GM19452 (cell line): Measurements from ENCODE around the gene KIF27.
"Not testable (repeated sequence)": the region's sequence is repeated elsewhere in the genome, so short reads cannot be mapped to it uniquely, and the experiment has no call there.

ENCODE experiments used
- ATAC-seq: cut with Tn5 transposase; IDR thresholded peaks from one replicate; pipeline ENCODE4 v1.9.1; 2021; ENCODE audit not compliant: unreplicated experiment

KIF27 gene, protein sequence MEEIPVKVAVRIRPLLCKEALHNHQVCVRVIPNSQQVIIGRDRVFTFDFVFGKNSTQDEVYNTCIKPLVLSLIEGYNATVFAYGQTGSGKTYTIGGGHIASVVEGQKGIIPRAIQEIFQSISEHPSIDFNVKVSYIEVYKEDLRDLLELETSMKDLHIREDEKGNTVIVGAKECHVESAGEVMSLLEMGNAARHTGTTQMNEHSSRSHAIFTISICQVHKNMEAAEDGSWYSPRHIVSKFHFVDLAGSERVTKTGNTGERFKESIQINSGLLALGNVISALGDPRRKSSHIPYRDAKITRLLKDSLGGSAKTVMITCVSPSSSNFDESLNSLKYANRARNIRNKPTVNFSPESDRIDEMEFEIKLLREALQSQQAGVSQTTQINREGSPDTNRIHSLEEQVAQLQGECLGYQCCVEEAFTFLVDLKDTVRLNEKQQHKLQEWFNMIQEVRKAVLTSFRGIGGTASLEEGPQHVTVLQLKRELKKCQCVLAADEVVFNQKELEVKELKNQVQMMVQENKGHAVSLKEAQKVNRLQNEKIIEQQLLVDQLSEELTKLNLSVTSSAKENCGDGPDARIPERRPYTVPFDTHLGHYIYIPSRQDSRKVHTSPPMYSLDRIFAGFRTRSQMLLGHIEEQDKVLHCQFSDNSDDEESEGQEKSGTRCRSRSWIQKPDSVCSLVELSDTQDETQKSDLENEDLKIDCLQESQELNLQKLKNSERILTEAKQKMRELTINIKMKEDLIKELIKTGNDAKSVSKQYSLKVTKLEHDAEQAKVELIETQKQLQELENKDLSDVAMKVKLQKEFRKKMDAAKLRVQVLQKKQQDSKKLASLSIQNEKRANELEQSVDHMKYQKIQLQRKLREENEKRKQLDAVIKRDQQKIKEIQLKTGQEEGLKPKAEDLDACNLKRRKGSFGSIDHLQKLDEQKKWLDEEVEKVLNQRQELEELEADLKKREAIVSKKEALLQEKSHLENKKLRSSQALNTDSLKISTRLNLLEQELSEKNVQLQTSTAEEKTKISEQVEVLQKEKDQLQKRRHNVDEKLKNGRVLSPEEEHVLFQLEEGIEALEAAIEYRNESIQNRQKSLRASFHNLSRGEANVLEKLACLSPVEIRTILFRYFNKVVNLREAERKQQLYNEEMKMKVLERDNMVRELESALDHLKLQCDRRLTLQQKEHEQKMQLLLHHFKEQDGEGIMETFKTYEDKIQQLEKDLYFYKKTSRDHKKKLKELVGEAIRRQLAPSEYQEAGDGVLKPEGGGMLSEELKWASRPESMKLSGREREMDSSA (N-terminal part only)

DNA sequence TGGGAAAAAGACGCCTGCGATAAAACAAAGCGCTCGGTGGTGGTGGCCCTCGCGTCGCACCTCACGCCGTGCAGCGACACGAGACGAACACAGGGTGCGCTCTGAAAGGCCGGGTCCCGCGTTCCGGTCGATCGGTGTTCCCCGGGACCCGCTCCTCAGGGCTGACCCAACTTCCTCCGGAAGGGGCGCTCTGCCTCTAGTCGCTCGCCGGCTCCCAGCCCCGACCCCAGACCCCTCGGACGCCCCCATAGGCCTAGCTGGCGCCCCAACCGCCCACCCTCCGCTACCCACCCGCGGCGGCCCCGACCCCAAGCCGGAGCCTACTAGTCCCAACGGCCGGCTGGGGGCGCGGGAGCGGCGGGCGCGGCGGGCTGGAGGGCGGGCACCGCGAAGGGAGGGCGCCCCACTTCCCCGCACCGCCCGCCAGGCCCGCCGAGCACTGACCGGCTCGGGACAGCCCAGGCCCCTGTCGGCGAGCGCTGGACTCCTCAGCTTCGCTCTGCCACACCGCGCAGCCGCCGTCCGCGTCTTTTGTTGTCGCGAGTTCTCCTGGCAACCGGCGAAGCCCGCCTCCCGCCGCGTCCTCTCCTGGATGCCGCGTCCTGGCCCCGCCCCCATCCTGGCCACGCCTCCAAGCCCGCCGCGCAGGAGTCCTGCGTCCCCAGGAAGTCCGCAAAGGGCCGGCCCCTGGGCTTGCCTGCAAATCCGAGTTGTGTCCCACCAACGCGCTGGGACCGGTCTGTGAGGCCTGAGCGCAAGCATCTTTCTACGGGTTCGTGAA lies at the start of gene KIF27:
KIF27 (minus strand) TSS at position 506 of the 781 bp plus-strand sequence. CDS start 5,841 bp downstream, outside the sequence.
- peak; percentile 91 for ATAC-seq

DNA sequence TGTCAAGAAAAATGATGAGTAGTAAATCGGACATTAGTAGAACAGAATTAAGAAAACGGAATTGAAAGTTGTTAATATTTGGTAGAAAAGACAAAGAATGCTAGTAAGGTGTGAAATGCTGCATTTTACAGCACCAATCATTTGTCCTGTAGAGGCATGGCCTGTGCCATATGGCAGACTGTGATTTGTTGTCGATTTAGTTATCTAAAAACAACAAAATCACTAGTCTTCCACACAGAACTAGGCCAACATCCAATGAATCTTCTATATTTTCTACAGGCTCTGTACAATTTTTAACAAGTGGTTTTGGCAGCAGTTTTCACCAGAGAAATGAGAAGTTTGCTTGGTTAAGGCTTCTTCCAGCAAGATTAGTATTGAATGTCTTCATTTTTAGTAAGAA lies 48.4 kb upstream of the KIF27 start:
- ATAC-seq: no peak

DNA sequence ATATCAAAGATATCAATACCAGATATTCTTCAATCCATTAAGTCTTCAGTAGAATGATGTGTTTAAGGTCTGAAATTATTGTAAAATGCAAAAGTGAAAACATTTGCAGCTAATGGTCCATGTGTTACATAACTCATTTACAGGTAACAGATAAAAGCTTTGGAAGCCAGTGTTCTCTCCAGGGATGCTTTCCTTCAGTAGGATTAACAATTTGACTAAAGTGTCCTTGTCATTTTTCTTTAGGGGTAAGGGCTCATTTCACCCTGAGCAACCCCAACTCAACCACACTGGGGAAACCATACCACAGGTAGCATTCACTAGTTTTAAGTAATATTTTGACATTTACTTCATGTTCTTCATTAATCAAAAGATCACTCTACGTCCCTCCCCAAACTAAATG lies 45.8 kb upstream of the KIF27 start:
- ATAC-seq: no peak

DNA sequence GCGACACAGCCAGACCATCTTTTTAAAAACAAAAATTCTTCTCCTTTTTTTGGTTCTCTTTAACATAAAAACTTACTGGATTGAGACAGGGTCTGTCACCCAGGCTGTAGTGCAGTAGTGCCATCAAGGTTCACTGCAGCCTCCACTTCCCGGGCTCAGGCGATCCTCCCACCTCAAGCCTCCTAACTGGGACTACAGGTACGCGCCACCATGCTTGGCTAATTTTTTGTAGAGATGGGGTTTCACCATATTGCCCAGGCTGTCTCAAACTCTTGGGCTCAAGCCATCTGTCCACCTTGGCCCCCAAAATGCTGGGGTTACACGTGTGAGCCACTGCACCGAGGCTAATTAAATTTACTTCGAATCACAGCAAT lies 45.0 kb upstream of the KIF27 start:
- no peak for ATAC-seq

DNA sequence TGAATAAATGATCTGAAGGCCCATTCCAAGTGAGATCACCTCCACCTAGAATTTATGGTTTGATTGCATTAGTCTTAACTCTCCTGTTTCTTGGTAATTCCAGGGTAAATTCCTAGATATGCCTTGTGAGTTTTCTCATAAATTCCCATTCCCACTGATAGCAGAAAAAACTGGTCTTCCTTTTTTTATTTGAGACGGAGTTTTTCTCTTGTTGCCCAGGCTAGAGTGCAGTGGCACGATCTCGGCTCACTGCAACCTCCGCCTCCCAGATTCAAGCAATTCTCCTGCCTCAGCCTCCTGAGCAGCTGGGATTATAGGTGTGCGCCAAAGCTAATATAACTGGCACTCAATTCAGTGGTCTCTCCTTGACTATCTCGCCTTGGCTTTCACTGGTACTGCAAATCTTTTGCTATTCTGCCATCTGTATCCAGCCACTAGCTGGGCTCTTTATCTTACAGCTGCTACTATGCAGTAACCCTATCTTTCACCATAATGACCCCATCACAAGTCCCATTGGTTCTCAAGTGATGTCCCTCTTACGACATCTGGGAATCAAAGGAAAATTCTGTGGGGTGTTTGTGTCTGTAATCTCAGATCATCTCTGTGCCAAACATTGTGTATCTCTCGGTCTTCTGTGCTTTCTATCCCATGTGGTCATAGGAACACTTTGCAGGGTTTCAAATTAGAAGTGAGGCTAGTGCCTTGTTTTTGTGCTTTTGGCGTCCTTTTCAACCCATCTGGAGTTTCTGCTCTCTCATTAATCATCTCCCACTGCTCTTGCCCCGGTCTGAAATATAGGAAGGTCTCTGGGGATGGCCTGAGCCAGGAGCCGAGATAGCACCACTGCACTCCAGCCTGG lies 44.3 kb upstream of the KIF27 start:
- ATAC-seq: no peak

DNA sequence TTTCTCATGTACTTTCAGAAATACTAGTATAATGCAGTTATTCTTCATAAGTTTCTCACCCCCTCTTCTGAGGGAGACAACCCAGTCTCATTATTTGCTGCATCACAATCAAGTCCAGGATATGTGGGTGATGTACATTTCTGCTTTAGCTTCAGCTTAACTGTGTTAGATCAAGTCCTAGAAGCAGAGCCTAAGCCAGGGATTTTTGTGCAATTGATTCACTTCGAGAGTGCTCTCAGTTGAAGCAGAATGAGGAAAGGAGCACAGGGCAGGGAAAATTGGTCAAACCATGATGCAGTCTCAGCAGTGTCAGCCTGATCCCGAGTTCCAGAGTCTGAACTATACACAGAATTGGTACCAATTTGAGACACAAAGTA lies 43.7 kb upstream of the KIF27 start:
- no peak for ATAC-seq

DNA sequence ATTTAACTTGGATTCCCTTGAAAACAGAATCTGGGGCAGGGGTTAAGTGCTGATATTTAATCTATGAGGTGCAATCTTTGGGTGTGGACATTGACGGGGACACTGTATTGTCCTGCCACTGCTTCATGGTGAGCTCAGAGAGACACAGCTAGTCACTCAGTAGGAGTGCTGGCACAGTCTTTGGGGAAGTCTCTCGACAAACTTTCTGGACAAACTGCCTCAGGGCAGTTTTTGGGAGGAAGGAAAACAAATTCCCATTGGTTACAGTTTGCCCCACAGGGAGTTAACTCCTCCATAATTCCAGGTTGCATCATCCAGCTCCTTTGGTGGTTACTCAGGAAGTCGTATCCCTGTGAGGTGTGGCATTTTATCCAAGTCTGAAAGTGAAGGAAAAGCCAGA lies 40.9 kb upstream of the KIF27 start:
- ATAC-seq: no peak

DNA sequence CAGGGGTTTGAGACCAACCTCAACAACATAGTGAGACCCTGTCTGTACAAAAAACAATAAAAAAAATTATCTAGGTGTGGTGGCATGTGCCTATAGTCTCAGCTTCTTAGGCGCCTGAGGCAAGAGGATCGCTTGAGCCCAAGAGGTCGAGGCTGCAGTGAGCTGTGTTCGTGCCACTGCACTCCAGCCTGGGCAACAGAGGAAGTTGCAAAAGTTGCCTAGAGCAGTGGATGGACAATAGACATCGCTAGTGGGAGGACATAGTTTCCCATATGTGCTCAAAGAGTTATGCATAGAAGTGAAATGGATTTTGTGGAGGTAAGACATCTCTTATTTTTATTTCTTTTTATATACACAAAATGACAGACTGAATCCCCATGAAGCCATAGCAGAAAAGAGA lies 39.8 kb upstream of the KIF27 start:
- ATAC-seq: no peak

DNA sequence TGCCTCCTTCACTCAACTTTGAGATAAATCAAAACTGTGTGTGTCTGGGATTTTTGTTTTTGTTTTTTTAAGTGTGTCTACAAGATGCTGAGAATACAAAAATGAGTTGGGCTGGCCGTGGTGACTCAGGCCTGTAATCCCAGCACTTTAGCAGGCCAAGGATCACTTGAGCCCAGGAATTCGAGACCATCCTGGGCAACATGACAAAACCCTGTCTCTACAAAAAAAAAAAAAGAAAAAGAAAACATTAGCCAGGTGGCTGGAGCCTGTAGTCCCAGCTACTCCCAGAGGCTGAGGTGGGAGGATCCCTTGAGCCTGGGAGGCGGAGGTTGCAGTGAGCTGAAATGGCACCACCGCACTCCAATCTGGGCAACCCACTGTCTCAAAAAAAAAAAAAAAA lies 37.8 kb upstream of the KIF27 start:
- ATAC-seq: no peak

DNA sequence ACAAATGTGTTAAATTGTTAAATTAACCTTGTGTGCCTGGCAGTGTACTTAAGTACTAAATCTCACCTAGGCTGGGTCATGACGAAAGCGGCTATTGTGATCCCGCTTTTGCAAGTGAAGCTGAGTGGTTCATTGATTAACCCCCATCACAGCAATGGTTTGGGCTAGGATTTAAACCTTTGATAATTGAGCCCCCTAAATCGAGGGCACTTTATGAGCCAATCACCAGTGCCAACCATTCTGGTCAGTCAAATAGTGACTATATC lies 35.9 kb upstream of the KIF27 start:
- no peak for ATAC-seq

DNA sequence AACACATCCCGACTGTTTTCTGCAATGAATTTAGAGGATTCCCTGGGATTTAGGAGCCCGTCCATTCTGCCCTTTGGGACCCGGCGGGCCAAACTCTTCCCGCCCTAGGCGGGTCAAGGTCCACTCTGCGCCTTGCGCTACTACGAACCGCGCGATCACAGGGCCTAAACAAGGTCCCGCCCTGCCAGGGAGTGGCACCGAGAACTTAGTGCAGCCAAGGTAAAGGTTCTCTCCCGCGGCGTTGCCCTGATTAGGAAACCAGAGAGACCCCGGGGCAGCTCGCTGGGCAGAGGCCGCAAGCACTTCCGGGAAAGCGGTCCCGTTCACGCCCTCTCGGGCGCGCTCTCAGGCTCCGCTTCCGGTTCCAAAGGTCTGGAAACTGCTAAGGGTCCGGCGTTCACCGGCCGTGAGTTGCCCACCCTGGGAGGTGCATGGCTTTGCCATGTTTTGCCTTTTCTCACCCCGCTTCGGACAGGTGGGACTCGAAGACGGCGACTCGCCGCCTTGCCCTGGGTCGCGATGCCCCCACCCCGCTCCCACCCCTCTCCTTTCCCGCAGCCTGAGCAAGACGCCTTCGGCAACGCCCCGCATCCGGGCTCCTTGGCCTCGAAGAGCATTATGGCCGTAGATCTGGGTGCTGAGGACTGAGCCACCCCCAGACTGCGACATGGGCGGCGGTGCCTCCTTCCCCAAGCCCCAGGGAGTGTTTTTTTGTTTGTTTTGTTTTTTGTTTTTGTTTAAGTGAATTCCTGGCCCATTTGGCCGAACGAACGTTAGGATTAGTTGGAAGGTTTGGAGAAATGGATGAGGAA lies 35.4 kb upstream of the KIF27 start:
- ATAC-seq: peak; percentile 75

DNA sequence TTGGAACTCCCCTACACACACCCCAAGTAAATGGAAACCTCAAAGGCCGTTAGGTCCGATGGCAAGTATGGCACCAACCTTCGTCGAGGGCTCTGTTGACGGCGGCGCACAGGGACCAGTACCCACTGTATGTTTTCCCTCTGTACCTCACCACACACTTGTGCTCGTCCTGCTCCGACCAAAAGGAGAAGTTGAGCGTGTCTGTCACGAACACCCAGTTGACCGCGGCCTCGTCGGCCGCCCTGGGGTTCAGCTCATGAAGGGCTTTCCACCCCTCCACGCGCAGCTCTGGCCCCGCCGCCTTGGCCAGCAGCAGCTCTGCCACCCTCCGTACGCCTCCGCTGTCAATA lies 34.8 kb upstream of the KIF27 start:
- ATAC-seq: peak; percentile 61

DNA sequence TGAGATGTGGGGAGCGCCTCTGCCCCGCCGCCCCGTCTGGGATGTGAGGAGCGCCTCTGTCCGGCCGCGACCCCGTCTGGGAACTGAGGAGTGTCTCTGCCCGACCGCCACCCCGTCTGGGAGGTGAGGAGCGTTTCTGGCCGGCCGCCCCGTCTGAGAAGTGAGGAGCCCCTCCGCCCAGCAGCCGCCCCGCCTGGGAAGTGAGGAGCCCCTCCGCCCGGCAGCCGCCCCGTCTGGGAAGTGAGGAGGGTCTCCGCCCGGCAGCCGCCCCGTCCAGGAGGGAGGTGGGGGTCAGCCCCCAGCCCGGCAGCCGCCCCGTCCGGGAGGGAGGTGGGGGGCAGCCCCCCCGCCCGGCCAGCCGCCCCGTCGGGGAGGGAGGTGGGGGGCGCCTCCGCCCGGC lies 26.9 kb upstream of the KIF27 start:
- ATAC-seq: not testable (repeated sequence)

DNA sequence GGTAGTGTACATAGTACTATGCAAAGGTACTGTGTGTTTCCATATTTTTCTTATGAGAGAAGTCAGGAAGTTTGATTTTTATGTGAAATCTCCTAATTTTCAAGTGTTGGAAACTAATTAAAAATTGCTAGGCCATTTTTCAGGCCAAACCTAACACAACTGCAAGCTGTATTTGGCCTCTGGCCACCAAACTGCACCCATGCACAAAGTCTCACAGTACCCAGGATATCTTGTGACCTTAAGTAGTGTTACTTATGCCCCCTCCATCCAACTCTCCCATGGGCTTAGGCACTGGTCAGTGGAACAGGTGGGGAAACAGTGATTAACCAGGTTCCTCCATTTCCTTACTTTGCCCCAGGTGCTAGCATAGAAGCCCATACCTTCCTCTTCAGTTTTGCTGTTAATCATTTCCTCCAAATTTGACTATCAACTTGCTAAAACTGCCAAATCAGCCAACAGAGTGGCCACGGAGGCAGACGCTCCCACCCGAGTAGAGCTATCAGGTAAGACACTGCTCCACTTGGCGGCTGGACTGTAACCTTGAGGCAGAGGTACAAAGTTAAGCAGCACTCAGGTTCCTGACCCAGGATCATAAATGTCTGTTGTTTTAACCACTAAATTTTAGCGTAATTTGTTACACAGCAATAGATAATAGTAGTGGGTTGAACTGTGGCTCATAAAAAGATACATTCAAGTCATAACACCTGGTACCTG lies 19.5 kb upstream of the KIF27 start:
- ATAC-seq: no peak

DNA sequence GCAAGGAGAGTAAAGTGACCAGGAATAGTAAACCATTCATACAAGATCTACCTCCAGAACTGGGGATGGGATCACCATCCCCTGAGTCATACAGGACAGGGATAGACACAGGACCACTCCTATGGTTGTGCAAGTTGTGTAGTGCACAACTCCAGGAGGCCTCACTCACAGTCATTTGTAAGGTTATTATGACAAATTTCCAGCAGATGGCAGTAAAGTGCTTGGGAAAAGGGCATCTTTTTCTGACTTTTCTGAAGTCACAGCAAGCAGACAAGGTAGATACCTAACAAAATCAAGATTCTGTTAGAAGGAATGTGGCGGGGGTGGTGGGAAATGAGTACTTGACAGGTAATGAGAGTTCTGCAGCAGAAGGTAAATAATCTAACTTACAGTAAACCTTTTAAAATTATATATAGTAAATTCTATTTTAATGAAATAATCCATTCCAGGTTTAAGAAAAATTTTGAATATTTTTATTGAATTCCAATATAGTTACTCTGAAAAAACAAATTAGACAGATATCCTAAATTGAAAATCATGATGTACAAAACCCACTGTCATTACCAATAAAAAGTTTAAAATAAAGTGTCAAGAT lies 16.7 kb upstream of the KIF27 start:
- ATAC-seq: peak; percentile 70

DNA sequence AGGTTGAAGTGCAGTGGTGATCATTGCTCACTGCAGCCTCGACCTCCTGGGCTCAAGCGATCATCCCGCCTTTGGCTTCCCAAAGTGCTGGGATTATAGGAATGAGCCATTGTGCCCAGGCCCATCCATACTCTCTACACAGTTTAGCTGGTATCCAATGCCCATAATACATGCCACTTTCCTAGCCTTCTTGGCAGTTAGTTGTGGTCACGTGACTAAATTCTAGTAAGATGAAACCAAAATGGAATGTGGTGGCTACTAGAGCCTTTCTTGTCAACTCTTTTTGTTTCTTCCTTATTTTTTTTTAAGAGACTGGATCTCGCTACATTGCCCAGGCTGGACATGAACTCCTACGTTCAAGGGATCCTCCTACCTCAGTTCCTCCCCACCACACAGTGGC lies 15.3 kb upstream of the KIF27 start:
- no peak for ATAC-seq

DNA sequence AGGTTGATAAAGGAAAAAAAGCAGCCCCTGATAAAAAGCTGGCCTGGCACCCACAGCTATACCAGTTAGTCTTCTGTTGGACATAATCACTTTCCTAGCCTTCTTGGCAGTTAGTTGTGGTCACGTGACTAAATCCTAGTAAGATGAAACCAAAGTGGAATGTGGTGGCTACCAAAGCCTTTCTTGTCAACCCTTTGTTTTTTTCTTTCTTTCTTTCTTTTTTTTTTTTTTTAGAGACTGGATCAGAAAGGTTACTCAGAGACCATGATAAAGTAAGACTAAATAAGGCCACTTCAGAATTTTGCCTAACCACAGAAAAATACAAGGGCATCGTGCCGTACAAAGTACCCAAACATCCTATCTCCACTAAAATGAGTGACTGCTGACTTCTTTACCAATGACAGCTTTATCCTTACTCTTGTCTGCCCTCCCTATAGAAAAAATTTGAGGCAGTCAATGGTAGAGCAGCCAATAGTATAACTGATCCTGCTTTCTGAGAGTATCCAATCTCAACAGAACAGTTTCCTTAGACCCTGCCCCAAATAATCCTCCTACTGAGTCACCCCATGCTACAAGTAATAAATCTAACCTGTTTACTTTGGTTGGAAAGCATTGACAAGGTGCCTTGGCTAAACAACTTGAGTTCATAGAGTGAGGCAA lies 14.2 kb upstream of the KIF27 start:
- ATAC-seq: no peak
